Raji (cell line): ENCODE results near the gene NAAA.

ENCODE experiments used
- POLR2A ChIP-seq: IDR thresholded peaks from 2 replicates; pipeline ENCODE4 v1.6.1; 2011; ENCODE audit warnings: low read depth, low read length, control low read depth; ENCODE audit not compliant: insufficient read depth

Gene NAAA

GRCh38 chr4:75940692-75941253 lies at the start of gene NAAA:
TSS of gene NAAA (minus strand) at chr4:75941013. CDS start at chr4:75940949, 64 bp downstream.
- peak; percentile 57 for TF ChIP-seq POLR2A

DNA sequence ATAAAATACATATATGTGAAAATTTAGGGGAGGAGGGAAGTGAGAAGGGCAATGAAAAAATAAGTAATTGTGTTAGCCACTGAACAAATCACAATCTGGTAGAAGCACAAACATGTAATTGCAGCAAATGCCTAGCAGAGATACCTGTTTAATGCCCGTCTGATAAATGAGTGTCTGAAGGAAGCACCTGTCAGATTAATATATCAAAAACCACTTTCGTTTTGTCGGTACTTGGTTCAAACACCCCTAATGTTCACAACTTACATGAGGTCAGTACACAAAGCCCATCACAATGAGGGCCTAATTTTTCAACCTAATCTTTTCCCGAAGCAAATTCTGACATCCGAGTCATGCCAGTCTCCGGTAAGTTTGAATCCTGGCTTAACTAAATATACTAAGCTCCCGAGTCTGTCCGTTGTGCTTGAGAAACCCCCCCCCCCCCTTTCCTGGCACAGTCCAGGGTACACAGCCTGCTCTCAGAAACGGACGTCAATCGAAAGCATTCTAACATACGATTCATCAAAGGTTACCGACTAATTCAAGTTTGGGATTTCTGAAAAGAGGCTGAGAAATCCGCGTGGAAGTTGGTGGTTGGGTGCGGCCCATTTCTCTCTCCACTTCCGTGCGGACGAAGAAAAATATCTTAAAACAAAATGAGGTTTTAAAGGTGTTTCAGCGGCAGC lies 49.2 kb upstream of the NAAA start:
- TF ChIP-seq POLR2A = no peak

GRCh38 chr4:75985116-75985515 lies 44.3 kb upstream of the NAAA start:
- TF ChIP-seq POLR2A = no peak

GRCh38 chr4:75980576-75980975 lies 39.8 kb upstream of the NAAA start:
- TF ChIP-seq POLR2A = no peak

DNA sequence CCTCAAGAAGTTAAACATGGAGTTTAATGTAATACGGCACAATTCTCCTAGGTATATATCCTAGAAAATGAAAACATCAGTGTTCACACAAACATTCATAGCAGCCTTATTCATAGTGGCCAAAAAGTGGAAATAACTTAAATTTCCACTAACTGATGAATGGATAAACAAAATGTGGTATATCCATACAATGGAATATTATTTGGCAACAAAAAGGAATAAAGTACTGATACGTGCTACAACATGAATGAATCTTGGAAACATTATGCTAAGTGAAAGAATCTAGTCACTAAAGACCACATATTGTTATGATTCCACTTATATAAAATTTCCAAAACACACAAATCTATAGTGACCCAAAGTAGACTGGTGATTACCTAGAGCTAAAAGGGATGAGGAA lies 35.4 kb upstream of the NAAA start:
- TF ChIP-seq POLR2A = no peak

GRCh38 chr4:75973766-75974165 lies 33.0 kb upstream of the NAAA start:
- TF ChIP-seq POLR2A = no peak

DNA sequence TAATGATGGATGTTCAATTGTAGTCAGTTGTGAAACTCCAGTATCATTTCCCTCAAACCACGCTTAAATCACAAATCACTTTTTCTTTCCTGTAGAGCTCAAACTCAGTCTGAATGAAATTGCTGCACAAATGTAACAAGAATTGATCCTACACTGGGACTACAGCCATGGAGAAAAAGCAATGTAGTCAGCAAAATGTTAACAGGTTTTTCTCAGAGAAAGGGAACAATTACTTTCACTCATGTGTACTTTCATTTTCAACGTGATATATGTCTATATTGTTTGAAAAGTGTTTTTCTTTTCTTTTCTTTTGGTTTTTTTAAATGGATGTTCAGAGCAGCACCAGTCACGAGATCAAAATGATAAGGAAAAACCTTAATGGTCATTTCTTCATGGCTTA lies 27.3 kb upstream of the NAAA start:
- no peak for TF ChIP-seq POLR2A

DNA sequence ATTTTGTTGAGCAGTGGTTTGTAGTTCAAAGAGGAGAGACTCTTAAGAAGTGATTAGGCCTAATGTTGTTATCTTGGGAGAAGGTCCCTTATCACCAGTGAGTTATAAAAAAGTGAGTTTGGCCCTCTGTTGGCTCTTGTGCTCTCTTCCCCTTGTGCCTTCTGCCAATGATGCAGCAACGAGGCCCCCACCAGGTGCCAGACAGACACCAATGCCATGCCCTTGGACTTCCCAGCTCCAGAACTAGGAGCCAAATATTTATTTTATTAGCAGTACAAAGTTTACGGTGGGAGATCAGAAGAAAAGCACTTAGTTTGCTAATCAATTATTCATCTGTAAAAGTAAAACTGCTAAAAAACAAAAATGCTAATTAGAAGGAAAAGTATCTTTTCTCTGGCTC lies 22.7 kb upstream of the NAAA start:
- no peak for TF ChIP-seq POLR2A

DNA sequence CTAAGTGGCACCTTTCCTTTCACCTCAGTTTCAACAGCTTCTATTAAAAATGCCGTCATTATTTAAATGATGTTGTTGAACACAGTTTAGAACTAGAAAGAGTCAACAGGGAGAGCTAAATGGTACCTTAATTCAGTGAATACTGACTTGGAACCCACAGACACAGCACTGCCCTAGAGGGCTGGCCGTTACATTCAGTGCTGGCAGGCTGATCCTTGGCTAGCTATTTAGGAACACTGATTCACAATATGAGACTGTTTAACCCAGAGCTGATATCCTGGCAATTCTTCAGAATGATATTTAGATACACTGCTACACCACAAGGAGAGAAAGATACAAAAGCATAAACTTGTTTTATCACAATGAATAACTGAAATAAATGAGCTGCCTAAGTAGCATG lies 12.7 kb upstream of the NAAA start:
- TF ChIP-seq POLR2A = no peak

DNA sequence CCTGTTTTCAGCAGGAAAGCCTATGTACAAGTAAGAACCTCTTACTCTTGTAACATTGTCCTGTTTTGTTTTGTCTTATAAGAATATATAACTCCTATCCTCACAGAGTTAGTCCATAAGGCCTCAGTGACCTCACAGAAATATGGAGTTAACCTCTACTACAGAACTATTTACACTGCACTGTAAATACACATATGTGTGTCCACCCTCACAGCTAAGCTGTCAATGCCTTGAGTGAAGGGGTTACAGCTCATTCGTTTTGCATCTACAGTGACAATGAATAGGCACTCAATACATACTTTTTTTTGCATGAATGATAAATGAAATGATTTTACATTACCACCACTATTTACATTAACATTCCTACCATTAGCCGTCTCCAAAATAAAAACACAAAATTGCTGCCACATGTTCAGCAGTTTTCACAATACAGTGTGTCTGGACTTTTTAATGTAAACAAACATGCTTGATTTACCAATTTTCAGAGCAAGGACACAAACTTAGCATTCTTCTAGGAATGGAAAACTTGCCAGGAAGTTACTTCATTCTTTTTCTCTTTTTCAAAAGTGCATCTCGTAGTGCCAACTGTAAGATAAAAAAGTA lies 9.5 kb upstream of the NAAA start:
- TF ChIP-seq POLR2A = no peak

- TF ChIP-seq POLR2A = no peak
These were observed 8.1 kb upstream of the NAAA start for GRCh38 chr4:75948822-75949444.

- TF ChIP-seq POLR2A = peak; percentile 60; the same call in 1 of the 2 replicates
These were observed 722 bp downstream of the NAAA start for GRCh38 chr4:75939890-75940691.

DNA sequence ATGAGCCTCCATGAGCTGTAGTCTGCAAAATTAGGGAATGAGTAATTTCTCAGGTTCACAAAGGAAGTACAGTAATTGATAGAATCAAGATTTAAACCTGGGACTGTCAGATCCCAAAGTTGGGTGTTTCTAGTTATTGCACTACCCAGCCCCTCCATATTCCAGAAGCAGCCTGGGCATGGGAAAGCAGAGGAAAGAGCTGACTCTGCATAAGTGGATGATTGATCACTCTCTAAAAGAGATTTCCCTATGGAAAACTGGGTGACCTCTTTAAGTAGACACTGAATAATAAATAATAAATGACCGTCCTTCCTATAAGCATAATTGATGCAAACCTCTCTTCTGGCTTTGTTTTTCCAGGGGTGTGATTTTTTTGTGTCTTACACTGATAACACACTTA lies 5.2 kb downstream of the NAAA start:
- no peak for TF ChIP-seq POLR2A

DNA sequence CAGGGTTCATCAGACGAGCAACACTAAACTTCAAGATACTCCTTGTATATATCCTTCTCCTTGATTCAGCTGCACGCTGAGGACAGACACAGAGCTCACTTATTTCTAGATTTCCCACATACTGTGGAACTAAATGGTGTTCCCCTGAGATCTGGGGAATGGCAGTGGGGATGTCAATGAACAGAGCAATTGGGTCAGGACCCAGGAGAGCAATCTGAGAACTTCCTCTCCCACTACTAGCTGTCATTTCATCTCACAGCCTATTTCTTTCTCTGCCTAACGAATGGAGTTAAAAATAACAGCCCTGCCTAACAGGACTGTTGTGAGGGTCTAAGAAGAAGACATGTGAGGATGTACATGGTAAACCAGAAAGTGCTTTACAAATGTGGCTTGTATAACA lies 10.7 kb downstream of the NAAA start:
- TF ChIP-seq POLR2A = no peak

DNA sequence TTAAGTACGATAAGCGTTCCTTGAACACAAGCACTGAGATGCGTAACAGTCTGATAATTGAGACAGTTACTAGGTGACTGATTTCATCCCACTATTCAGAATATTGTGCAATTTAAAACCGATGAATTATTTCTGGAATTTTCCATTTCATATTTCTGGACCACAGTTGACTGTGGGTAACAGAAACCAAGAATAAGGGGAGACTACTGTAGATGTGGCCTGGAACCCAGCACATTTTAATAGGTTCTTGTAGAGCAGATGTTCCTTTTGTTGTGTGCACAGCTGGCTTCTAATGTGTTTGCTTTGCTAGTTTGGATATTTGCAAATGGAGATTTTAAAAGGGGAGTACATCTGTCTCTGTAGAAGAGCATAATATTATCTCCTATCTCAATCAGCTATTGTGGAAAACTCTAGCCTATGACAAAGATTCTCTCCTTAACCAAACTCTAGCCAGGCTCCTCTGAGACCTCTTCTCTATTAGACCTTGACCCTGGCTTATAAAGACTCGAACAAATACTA lies 16.4 kb downstream of the NAAA start:
- TF ChIP-seq POLR2A = no peak
